HG03097 (cell line): ENCODE results near the gene ZFAND3.
"Not testable (repeated sequence)": the region's sequence is repeated elsewhere in the genome, so short reads cannot be mapped to it uniquely, and the experiment has no call there.

ENCODE experiments used
- ATAC-seq: cut with Tn5 transposase; IDR thresholded peaks from one replicate; pipeline ENCODE4 v1.9.1; 2021; ENCODE audit not compliant: unreplicated experiment, low FRiP score

Gene ZFAND3

GRCh38 chr6:37990762-37991525, 171.4 kb downstream of the ZFAND3 start:
- ATAC-seq: no peak

GRCh38 chr6:37992749-37993148, 173.2 kb downstream of the ZFAND3 start:
- ATAC-seq: no peak

- not testable (repeated sequence) for ATAC-seq
Measured at GRCh38 chr6:37993194-37993593, 173.7 kb downstream of the ZFAND3 start.

DNA sequence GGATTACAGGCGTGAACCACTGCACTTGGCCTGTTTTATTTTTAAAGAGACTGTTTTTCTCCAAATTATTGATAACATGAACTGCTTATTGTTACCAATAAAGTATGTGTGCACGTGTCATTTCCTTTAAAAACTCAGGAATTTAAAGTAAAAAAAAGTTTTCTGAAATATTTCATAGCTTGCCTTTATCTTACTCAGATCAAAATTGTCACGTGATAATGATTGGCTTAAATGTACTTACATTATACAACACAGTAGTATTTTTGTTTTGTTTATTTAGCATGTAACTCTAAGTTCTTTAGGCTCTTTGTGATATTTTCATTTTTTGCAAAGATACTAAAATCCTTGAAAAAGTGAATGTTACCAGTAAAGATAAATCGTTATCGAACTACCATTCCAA, 174.1 kb downstream of the ZFAND3 start:
- no peak for ATAC-seq

GRCh38 chr6:37994223-37994622, 174.7 kb downstream of the ZFAND3 start:
- ATAC-seq: no peak

DNA sequence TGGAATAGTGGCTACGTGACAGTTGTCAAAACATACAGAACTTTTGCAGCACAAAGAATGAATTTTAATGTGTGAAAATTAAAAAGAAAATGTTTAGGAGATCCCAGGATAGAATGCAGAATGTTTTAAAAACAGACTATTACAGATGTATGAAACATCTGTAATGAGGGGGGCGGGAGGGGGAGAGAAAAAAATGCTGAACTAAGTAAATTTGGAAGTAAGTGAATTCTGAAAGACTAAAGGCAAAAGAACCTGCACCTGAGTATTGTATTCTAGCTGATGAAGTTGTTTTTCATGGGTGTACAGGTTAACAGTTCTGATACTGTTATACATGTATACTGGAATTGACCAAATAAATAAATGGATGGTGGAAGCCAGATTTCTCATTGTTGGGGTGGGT, 178.8 kb downstream of the ZFAND3 start:
- no peak for ATAC-seq

GRCh38 chr6:38001386-38001785, 181.9 kb downstream of the ZFAND3 start:
- ATAC-seq: no peak

GRCh38 chr6:38004908-38005307, 185.4 kb downstream of the ZFAND3 start:
- no peak for ATAC-seq

DNA sequence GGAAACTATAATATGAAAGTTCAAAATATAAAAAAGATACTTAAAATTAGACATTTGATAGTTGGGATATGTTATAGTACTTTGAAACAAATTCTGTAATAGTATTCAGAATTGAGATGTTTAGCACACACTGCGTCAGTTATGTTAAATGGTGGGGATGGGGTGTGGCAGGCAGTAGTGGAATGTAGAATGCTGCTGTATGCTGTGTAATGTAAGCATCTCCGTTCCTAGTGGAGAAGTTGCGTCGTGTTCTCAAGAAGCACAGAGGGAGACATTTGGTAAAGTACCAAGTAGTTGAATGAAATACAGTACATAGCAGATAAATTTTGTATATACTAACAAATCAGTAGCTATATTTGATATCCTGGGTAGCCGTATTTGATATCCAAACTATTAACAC, 192.4 kb downstream of the ZFAND3 start:
- no peak for ATAC-seq

- no peak for ATAC-seq
Measured at GRCh38 chr6:38012573-38012972, 193.0 kb downstream of the ZFAND3 start.

DNA sequence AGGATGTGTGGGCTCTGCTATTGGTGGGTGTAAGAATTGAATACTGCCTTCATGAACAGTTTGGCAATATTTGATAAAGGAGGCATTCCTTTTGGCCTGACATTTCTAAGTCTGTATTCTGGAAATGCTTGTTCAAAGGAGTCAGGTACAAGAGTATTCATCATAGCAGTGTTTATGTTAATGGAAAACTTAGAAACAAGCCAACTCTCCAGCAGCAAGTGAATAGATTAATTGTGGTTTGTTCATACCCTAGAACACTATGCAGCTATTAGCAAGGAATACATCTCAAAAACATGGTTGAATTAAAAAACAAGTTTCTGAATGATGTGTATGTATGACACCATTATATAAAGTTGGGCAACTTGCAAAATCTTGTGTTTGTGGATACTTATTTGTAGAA, 195.8 kb downstream of the ZFAND3 start:
- no peak for ATAC-seq

DNA sequence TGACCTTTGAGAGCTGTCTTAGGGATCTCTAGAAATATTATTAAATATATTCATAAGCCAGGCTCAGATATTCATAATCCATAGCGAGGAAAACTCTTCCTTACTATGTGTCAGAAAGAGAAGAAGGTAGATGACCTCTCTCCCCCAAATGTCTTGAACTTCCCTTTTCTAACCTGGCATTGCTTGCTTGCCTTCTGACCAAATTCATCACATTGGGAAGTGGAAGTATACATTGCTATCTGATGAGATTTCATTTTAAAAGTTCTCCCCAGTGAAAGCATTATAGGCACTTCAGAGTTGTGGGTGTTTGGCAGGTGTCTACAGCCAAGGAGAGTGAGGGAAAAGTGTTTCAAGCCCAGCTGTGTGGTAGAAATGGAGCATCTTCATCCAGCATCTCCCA, 197.3 kb downstream of the ZFAND3 start:
- ATAC-seq: no peak

DNA sequence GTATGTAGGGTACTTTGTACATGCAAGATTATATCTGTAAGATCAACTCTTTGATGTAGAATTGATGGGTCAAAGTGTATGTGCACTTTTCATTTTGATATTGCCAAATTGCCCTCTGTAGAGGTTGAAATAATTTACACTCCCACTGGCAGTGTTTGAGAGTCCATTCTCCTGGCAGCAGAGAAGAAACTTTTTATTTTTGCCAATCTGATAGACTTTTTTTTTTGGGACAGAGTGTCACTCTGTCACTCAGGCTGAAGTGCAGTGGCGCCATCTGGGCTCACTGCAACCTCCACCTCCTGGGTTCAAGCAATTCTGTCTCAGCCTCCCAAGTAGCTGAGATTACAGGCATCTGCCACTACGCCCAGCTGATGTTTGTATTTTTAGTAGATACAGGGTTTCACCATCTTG, 199.2 kb downstream of the ZFAND3 start:
- no peak for ATAC-seq

GRCh38 chr6:38020593-38020992, 201.1 kb downstream of the ZFAND3 start:
- ATAC-seq: no peak

DNA sequence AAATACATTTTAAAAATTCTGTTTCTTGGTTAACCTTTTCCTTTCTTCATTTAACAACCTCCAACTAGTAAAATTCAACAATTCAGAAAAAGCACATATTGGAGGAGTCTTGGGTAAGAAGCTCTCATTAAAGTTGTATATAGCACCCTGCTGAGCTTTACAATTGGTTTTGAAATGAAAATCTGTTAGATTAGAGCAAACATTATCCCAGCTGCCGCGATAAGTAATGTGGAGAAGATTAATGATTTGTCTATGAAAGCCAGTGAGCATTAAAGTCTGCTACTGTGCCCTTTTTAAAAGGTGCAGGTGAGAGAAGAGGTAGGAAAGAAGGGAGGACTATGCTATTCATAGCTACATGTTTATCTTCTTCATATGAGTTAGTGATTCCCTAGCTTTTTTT, 201.5 kb downstream of the ZFAND3 start:
- ATAC-seq: no peak

DNA sequence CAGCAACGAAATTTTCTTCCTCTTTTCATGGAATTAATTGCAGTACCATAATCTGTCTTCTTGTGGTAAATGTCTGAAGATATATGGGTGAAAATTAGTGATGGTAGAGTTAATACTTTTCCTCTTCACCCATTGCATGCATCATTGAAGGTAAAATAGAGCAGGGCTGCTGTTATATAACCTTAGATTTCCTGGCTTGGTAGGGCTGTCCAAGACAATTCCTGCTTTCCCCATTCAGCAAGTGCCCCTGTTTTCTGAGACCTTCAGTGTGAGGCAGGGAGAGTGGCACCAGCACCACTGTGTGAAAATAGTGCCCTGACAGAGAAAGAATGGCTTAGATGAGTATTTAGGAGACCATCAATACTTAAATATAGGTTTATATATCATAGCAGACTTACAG, 202.0 kb downstream of the ZFAND3 start:
- no peak for ATAC-seq

- ATAC-seq: no peak
Measured at GRCh38 chr6:38022688-38023087, 203.2 kb downstream of the ZFAND3 start.

GRCh38 chr6:38024908-38025307, 205.4 kb downstream of the ZFAND3 start:
- ATAC-seq: no peak

GRCh38 chr6:38025451-38025850, 205.9 kb downstream of the ZFAND3 start:
- ATAC-seq: no peak

GRCh38 chr6:38027685-38028373, 208.3 kb downstream of the ZFAND3 start:
- ATAC-seq: no peak

DNA sequence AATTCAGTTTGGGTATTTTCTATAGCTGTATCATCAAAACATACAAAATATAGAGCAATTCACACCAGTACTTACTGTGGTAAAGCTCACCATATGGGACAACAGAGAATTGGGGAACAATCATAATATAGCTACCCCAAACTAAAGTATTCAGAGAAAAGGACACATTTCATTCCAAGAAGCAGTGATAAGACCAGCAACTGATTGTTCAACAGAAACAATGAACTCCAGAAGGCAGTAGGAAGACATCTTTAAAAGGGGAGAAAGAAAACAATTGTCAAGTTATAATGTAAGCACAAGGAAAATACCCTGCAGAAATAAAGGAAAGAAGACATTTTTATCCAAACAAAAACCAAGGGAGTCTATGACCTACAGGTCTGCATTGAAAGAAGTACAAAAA, 210.9 kb downstream of the ZFAND3 start:
- ATAC-seq: no peak

GRCh38 chr6:38032797-38033196, 213.3 kb downstream of the ZFAND3 start:
- no peak for ATAC-seq
